Neural progenitor cell (in vitro differentiated cells): ENCODE results near the gene C10orf67. TPM values are rescaled to one million over a fixed set of nuclear protein-coding genes. Genes with fewer than 3 reads are reported as not detected.
"Not testable (repeated sequence)": the region's sequence is repeated elsewhere in the genome, so short reads cannot be mapped to it uniquely, and the experiment has no call there.

Experiments used
- DNase-seq: peaks from one replicate; pipeline ENCODE4 v3.0.0-alpha.2; 2016; ENCODE audit warnings: low spot score
- H2AFZ ChIP-seq: fragments of 200-600 bp; sonication (generic); replicated peaks from 2 replicates; pipeline ENCODE4 v1.6.1; 2016; ENCODE audit warnings: antibody characterized with exemption
- H3F3A ChIP-seq: fragments of 200-600 bp; sonication (generic); 2 replicates; pipeline ENCODE4 v1.6.1; 2016; ENCODE audit warnings: antibody characterized with exemption, low read depth
- H3K27ac ChIP-seq: fragments of 200-600 bp; sonication (generic); 2 replicates; pipeline ENCODE4 v1.5.1; 2016; ENCODE audit warnings: mild to moderate bottlenecking
- H3K27me3 ChIP-seq: fragments of 200-600 bp; sonication (generic); 2 replicates; pipeline ENCODE4 v1.6.1; 2016; ENCODE audit warnings: mild to moderate bottlenecking, moderate library complexity
- H3K36me3 ChIP-seq: fragments of 200-600 bp; sonication (generic); 2 replicates; pipeline ENCODE4 v1.5.1; 2016
- H3K4me1 ChIP-seq: fragments of 200-600 bp; sonication (generic); 2 replicates; pipeline ENCODE4 v1.6.1; 2016; ENCODE audit warnings: mixed run types
- H3K4me2 ChIP-seq: fragments of 200-600 bp; sonication (generic); 2 replicates; pipeline ENCODE4 v1.6.1; 2016
- H3K4me3 ChIP-seq: fragments of 200-600 bp; sonication (generic); 2 replicates; pipeline ENCODE4 v1.5.1; 2016
- H3K79me2 ChIP-seq: fragments of 200-600 bp; sonication (generic); 2 replicates; pipeline ENCODE4 v1.6.1; 2016; ENCODE audit warnings: low read depth
- H3K9ac ChIP-seq: fragments of 200-600 bp; sonication (generic); 2 replicates; pipeline ENCODE4 v1.6.1; 2016
- H3K9me3 ChIP-seq: fragments of 200-600 bp; sonication (generic); 2 replicates; pipeline ENCODE4 v1.5.1; 2016; ENCODE audit warnings: low read depth
- H4K20me1 ChIP-seq: fragments of 200-600 bp; sonication (generic); 2 replicates; pipeline ENCODE4 v1.6.1; 2016; ENCODE audit warnings: low read depth
- H3K27ac Mint-ChIP-seq: 3 replicates; pipeline ENCODE4 v1.8.0; 2021; ENCODE audit warnings: mixed read lengths
- H3K27me3 Mint-ChIP-seq: 2 replicates; pipeline ENCODE4 v1.8.0; 2022; ENCODE audit warnings: low read depth, mild to moderate bottlenecking, inconsistent platforms, moderate library complexity, mixed read lengths; ENCODE audit not compliant: insufficient read depth
- H3K36me3 Mint-ChIP-seq: 3 replicates; pipeline ENCODE4 v1.8.0; 2021; ENCODE audit warnings: mixed read lengths
- H3K4me1 Mint-ChIP-seq: 3 replicates; pipeline ENCODE4 v1.8.0; 2021; ENCODE audit warnings: mixed read lengths
- H3K4me3 Mint-ChIP-seq: 3 replicates; pipeline ENCODE4 v1.8.0; 2021; ENCODE audit warnings: mild to moderate bottlenecking, moderate library complexity, mixed read lengths
- H3K9me3 Mint-ChIP-seq: 3 replicates; pipeline ENCODE4 v1.8.0; 2020; ENCODE audit warnings: mixed read lengths
- CTCF ChIP-seq: fragments of 200-600 bp; sonication (generic); IDR thresholded peaks from 2 replicates; pipeline ENCODE4 v1.5.1; 2017; ENCODE audit warnings: antibody characterized with exemption, mild to moderate bottlenecking
- EZH2 ChIP-seq: fragments of 200-600 bp; sonication (generic); IDR thresholded peaks from 2 replicates; pipeline ENCODE4 v1.6.1; 2017; ENCODE audit warnings: antibody characterized with exemption, mild to moderate bottlenecking, moderate library complexity
- EZH2phosphoT487 ChIP-seq: fragments of 200-600 bp; sonication (generic); IDR thresholded peaks from 2 replicates; pipeline ENCODE4 v1.6.1; 2017; ENCODE audit warnings: antibody characterized with exemption
- total RNA-seq: library from RNA; depleted of rRNA; stranded (reverse); fragments of >200 nt; gene quantifications from 2 replicates; pipeline ENCODE4 v1.2.3, GENCODE V29; 2015; ENCODE audit warnings: low replicate concordance

Gene C10orf67
- total RNA-seq, 1 donor from 2014 or later, result not detected

DNA sequence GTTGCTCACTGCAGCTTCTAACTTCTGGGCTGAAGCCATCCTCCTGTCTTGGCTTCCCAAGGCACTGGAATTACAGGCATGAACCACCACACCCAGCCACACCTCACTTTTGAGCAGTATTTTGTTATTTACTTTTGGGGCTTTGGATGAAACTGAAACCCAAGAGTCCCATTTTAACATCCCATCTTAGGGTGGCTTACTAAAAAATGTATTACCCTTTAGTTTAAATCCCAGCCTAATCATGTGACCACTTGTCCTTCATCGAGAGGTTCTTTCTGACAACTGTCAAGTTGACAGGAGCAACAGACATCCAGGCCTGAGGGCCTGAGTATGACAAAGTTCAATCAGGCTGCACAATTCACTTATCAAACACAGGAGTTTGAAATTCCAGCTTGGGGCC, 33.6 kb downstream of the C10orf67 start:
- no peaks in the 10 kb centered on the region for H3K36me3 Mint-ChIP-seq
- Histone ChIP-seq H3K79me2 (no peaks in the 10 kb centered on the region), H4K20me1 (no peaks in the 10 kb centered on the region), H3K27ac (no peak overlapping the region), H3K4me2 (no peak overlapping the region), H3K4me1 (no peaks in the 10 kb centered on the region), H2AFZ (no peak overlapping the region), H3K36me3 (no peaks in the 10 kb centered on the region), H3K9ac (no peak overlapping the region), H3K9me3 (no peaks in the 10 kb centered on the region), H3K27me3 (no peaks in the 10 kb centered on the region), H3K4me3 (no peak overlapping the region), H3F3A (no peaks in the 10 kb centered on the region)
- H3K9me3 Mint-ChIP-seq, result no peaks in the 10 kb centered on the region
- no peak for DNase-seq
- H3K27me3 Mint-ChIP-seq, result peaks cover 2% of the 10 kb centered on the region
- no peak overlapping the region for H3K4me3 Mint-ChIP-seq
- TF ChIP-seq EZH2 (no peak), EZH2phosphoT487 (no peak), CTCF (no peak)
- no peak overlapping the region for H3K27ac Mint-ChIP-seq
- peaks cover 5% of the 10 kb centered on the region for H3K4me1 Mint-ChIP-seq

DNA sequence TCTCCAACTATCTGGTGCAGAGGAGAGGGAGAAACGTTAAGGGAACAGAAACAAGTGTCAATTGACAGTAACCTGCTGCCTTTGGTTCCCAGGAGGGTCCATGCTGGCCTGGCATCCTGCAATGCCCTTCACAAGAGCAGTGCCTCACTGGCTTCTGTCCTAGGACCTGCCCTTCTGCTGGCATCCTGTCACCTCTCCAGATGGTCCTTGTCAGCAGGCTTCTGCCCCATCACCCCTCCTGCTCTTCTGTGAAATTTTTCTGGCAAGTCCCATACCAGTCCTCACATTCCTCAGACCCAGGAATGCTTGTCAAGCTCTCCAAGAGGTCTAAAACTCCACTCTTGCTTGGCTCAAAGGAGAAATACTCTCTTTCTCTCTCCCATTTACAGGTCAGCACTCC, 34.2 kb downstream of the C10orf67 start:
- H3K4me3 Mint-ChIP-seq, result no peak overlapping the region
- H3K4me1 Mint-ChIP-seq, result peaks cover 3% of the 10 kb centered on the region
- H3K27ac ChIP-seq, result no peak overlapping the region
- H3K27ac Mint-ChIP-seq, result no peak overlapping the region
- no peaks in the 10 kb centered on the region for H3F3A ChIP-seq
- TF ChIP-seq EZH2phosphoT487 (no peak), EZH2 (no peak), CTCF (no peak)
- no peaks in the 10 kb centered on the region for H3K9me3 Mint-ChIP-seq
- H3K27me3 Mint-ChIP-seq, result peaks cover 2% of the 10 kb centered on the region
- H4K20me1 ChIP-seq, result no peaks in the 10 kb centered on the region
- no peaks in the 10 kb centered on the region for H3K27me3 ChIP-seq
- no peaks in the 10 kb centered on the region for H3K36me3 Mint-ChIP-seq
- no peaks in the 10 kb centered on the region for H3K79me2 ChIP-seq
- H3K4me2 ChIP-seq, result no peak overlapping the region
- no peak overlapping the region for H3K9ac ChIP-seq
- H3K36me3 ChIP-seq, result no peaks in the 10 kb centered on the region
- peak; percentile 8 for DNase-seq
- H3K4me1 ChIP-seq, result no peaks in the 10 kb centered on the region
- H3K9me3 ChIP-seq, result no peaks in the 10 kb centered on the region
- no peak overlapping the region for H2AFZ ChIP-seq
- no peak overlapping the region for H3K4me3 ChIP-seq

DNA sequence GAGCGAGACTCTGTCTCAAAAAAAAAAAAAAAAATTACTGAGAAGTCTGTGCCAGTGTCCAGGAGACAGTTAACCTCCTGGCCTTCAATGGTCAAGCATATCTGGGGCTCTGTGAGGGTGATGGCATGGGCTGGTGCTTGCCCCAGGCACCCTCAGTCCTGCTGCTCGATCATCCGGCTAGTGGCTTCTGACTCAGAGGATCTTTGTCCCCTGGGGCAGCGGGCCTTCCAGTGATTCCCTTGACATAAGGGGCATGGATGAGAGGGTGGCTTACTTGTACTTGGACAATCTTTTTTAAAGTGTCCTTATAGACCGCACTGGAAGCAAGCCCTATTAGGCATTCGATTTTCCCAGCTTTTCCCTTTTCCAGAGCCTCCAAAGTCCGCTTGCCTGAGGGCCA, 44.6 kb downstream of the C10orf67 start:
- H3K9me3 ChIP-seq, H2AFZ ChIP-seq, H3K4me3 Mint-ChIP-seq, H3K27me3 ChIP-seq, H3K9ac ChIP-seq, H3K9me3 Mint-ChIP-seq, H3K36me3 ChIP-seq, H3K79me2 ChIP-seq, H3K4me3 ChIP-seq, H3K36me3 Mint-ChIP-seq, H3K27me3 Mint-ChIP-seq, H3K27ac ChIP-seq, H3F3A ChIP-seq, H3K4me1 ChIP-seq, H3K4me2 ChIP-seq, DNase-seq, H3K27ac Mint-ChIP-seq, H3K4me1 Mint-ChIP-seq, H4K20me1 ChIP-seq: not testable (repeated sequence)

DNA sequence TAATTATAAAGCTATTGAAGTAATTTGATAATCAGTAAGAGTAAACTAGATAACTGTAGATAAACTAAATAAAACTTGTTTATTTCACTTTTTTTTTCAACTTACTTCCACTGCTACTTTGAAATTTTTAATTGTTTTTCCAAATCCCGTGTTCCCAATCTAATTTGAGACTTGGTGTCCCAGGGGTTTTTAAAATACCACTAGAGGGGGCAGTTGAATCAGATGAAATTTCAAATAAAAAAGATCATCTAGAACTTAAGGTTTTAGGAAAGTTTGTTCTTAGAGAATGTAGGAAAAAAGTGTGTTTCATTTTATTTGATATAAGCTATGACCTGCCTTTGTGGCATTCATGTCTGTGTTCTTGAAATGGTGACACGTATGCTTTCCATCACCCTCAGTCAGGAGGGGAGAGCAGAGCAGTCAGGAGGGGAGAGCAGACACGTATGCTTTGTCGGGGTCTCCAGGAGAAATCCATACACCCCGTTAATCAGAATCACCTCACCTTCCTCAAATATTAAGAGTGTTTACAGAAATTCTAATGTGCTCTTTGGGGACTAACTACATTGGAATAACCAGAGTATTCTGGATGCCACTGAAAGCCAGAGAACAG, 49.9 kb downstream of the C10orf67 start:
- H3K9me3 Mint-ChIP-seq, result peaks cover 4% of the 10 kb centered on the region
- H3K4me2 ChIP-seq, result peak overlapping the region; percentile 11
- H3K27me3 Mint-ChIP-seq, result peaks cover 2% of the 10 kb centered on the region
- H3F3A ChIP-seq, result peaks cover 8% of the 10 kb centered on the region
- H3K27ac ChIP-seq, result no peak overlapping the region
- H3K27me3 ChIP-seq, result peaks cover 17% of the 10 kb centered on the region
- H3K36me3 Mint-ChIP-seq, result no peaks in the 10 kb centered on the region
- H4K20me1 ChIP-seq, result peaks cover 4% of the 10 kb centered on the region
- no peak for TF ChIP-seq EZH2phosphoT487
- no peak for TF ChIP-seq EZH2
- peak; percentile 74 for TF ChIP-seq CTCF
- no peaks in the 10 kb centered on the region for H3K36me3 ChIP-seq
- H3K4me1 Mint-ChIP-seq, result peaks cover 35% of the 10 kb centered on the region
- no peak overlapping the region for H2AFZ ChIP-seq
- H3K4me3 Mint-ChIP-seq, result no peak overlapping the region
- H3K27ac Mint-ChIP-seq, result no peak overlapping the region
- no peaks in the 10 kb centered on the region for H3K79me2 ChIP-seq
- H3K4me1 ChIP-seq, result peaks cover 12% of the 10 kb centered on the region
- no peak overlapping the region for H3K4me3 ChIP-seq
- H3K9ac ChIP-seq, result no peak overlapping the region
- peak; percentile 12 for DNase-seq
- H3K9me3 ChIP-seq, result no peaks in the 10 kb centered on the region
